H9 (cell line): Measurements from ENCODE around the gene FBN1. TPM values are rescaled to one million over a fixed set of nuclear protein-coding genes. Genes with fewer than 3 reads are reported as not detected.

Source experiments
- DNase-seq: peaks from one replicate; pipeline ENCODE4 v3.0.0-alpha.2; 2017
- H2AFZ ChIP-seq: one replicate; pipeline ENCODE4 v1.6.1; 2013; ENCODE audit warnings: mild to moderate bottlenecking, low read length, control low read depth, moderate library complexity
- H2AK5ac ChIP-seq: 2 replicates; pipeline ENCODE4 v1.6.1; 2013; ENCODE audit warnings: low read length, control low read depth, mixed read lengths; ENCODE audit not compliant: insufficient read length
- H2BK120ac ChIP-seq: one replicate; pipeline ENCODE4 v1.6.1; 2013; ENCODE audit warnings: low read depth, mild to moderate bottlenecking, low read length, control low read depth, inconsistent platforms; ENCODE audit not compliant: poor library complexity, severe bottlenecking
- H2BK12ac ChIP-seq: 2 replicates; pipeline ENCODE4 v1.6.1; 2013; ENCODE audit warnings: low read length, control low read depth, mixed read lengths, low read depth; ENCODE audit not compliant: insufficient read length
- H2BK15ac ChIP-seq: 2 replicates; pipeline ENCODE4 v1.6.1; 2013; ENCODE audit warnings: low read depth, low read length, control low read depth
- H2BK20ac ChIP-seq: one replicate; pipeline ENCODE4 v1.6.1; 2013; ENCODE audit warnings: low read depth, mild to moderate bottlenecking, low read length, control low read depth, inconsistent platforms; ENCODE audit not compliant: poor library complexity, severe bottlenecking
- H2BK5ac ChIP-seq: 2 replicates; pipeline ENCODE4 v1.6.1; 2013; ENCODE audit warnings: low read length, control low read depth, mixed read lengths; ENCODE audit not compliant: insufficient read length
- H3K14ac ChIP-seq: 2 replicates; pipeline ENCODE4 v1.6.1; 2013; ENCODE audit warnings: low read length, control low read depth; ENCODE audit not compliant: insufficient read depth
- H3K18ac ChIP-seq: 2 replicates; pipeline ENCODE4 v1.6.1; 2013; ENCODE audit warnings: low read depth, mild to moderate bottlenecking, mixed read lengths, low read length, control low read depth; ENCODE audit not compliant: insufficient read length
- H3K23ac ChIP-seq: 2 replicates; pipeline ENCODE4 v1.6.1; 2013; ENCODE audit warnings: low read length, control low read depth, mixed read lengths, low read depth; ENCODE audit not compliant: insufficient read length
- H3K23me2 ChIP-seq: 2 replicates; pipeline ENCODE4 v1.6.1; 2013; ENCODE audit warnings: low read depth, mild to moderate bottlenecking, mixed read lengths, low read length, control low read depth; ENCODE audit not compliant: insufficient read length, poor library complexity, severe bottlenecking
- H3K27ac ChIP-seq: 2 replicates; pipeline ENCODE4 v1.5.1; 2013; ENCODE audit warnings: low read length, control low read depth, mixed read lengths, low read depth; ENCODE audit not compliant: insufficient read length
- H3K27me3 ChIP-seq: 2 replicates; pipeline ENCODE4 v1.6.1; 2013; ENCODE audit warnings: low read length, control low read depth, inconsistent platforms; ENCODE audit not compliant: insufficient read depth
- H3K4ac ChIP-seq: 2 replicates; pipeline ENCODE4 v1.6.1; 2013; ENCODE audit warnings: low read depth, mild to moderate bottlenecking, control low read depth, inconsistent platforms, low read length, moderate library complexity
- H3K4me1 ChIP-seq: 2 replicates; pipeline ENCODE4 v1.6.1; 2013; ENCODE audit warnings: low read length, control low read depth, inconsistent platforms; ENCODE audit not compliant: insufficient read depth
- H3K4me2 ChIP-seq: 2 replicates; pipeline ENCODE4 v1.6.1; 2013; ENCODE audit warnings: low read length, control low read depth, mixed read lengths; ENCODE audit not compliant: insufficient read length, insufficient read depth
- H3K56ac ChIP-seq: 2 replicates; pipeline ENCODE4 v1.6.1; 2013; ENCODE audit warnings: low read depth, mild to moderate bottlenecking, mixed read lengths, low read length, control low read depth; ENCODE audit not compliant: insufficient read length
- H3K79me1 ChIP-seq: 2 replicates; pipeline ENCODE4 v1.6.1; 2013; ENCODE audit warnings: low read depth, mild to moderate bottlenecking, moderate library complexity, low read length, control low read depth, inconsistent platforms; ENCODE audit not compliant: insufficient read depth, poor library complexity, severe bottlenecking
- H3K79me2 ChIP-seq: 2 replicates; pipeline ENCODE4 v1.6.1; 2013; ENCODE audit warnings: low read length, control low read depth, inconsistent platforms; ENCODE audit not compliant: insufficient read depth
- H3K9ac ChIP-seq: 2 replicates; pipeline ENCODE4 v1.6.1; 2013; ENCODE audit warnings: low read length, control low read depth, mixed read lengths; ENCODE audit not compliant: insufficient read length; ENCODE audit errors: extremely low read depth
- H3K9me3 ChIP-seq: one replicate; pipeline ENCODE4 v1.6.1; 2013; ENCODE audit warnings: low read depth, low read length, inconsistent platforms; ENCODE audit not compliant: control insufficient read depth
- H3T11ph ChIP-seq: one replicate; pipeline ENCODE4 v1.6.1; 2013; ENCODE audit warnings: mild to moderate bottlenecking, low read length, control low read depth, inconsistent platforms
- H4K20me1 ChIP-seq: one replicate; pipeline ENCODE4 v1.6.1; 2013; ENCODE audit not compliant: control insufficient read depth, insufficient read length, insufficient read depth
- H4K5ac ChIP-seq: 2 replicates; pipeline ENCODE4 v1.6.1; 2013; ENCODE audit warnings: low read depth, mild to moderate bottlenecking, mixed read lengths, low read length, control low read depth; ENCODE audit not compliant: insufficient read length
- H4K8ac ChIP-seq: replicated peaks from 2 replicates; pipeline ENCODE4 v1.6.1; 2013; ENCODE audit warnings: low read length, control low read depth, mixed read lengths, low read depth; ENCODE audit not compliant: insufficient read length
- H4K91ac ChIP-seq: 2 replicates; pipeline ENCODE4 v1.6.1; 2013; ENCODE audit warnings: low read depth, mild to moderate bottlenecking, moderate library complexity, mixed read lengths, low read length, control low read depth; ENCODE audit not compliant: insufficient read length
- H3K27ac Mint-ChIP-seq, 3 experiments: 2 replicates in 2 of 3; 3 replicates in 1 of 3; pipeline ENCODE4 v1.8.0; 2020 to 2021; ENCODE audit warnings: mixed read lengths in 3 of 3, mild to moderate bottlenecking in 1 of 3, moderate library complexity in 1 of 3
- H3K27me3 Mint-ChIP-seq: 2 replicates; pipeline ENCODE4 v1.8.0; 2021; ENCODE audit warnings: low read depth, mild to moderate bottlenecking, moderate library complexity, mixed read lengths
- H3K36me3 Mint-ChIP-seq, 3 experiments: 2 replicates in 2 of 3; 3 replicates in 1 of 3; pipeline ENCODE4 v1.8.0; 2020 to 2021; ENCODE audit warnings: low read depth in 3 of 3, mixed read lengths in 3 of 3; ENCODE audit not compliant: insufficient read depth in 1 of 3
- H3K4me1 Mint-ChIP-seq, 2 experiments: 2 replicates each; pipeline ENCODE4 v1.8.0; 2020; ENCODE audit warnings: mixed read lengths in 2 of 2
- H3K4me3 Mint-ChIP-seq, 2 experiments: 2 replicates in 1 of 2; 3 replicates in 1 of 2; pipeline ENCODE4 v1.8.0; 2020 to 2021; ENCODE audit warnings: mild to moderate bottlenecking in 2 of 2, mixed read lengths in 2 of 2, moderate library complexity in 1 of 2
- H3K9me3 Mint-ChIP-seq, 2 experiments: 2 replicates in 1 of 2; 3 replicates in 1 of 2; pipeline ENCODE4 v1.8.0; 2020; ENCODE audit warnings: mild to moderate bottlenecking in 2 of 2, mixed read lengths in 2 of 2, moderate library complexity in 1 of 2
- total RNA-seq: library from RNA; stranded (reverse); gene quantifications from 2 replicates; pipeline ENCODE4 v1.2.1, GENCODE V29; 2021
- TF ChIP-seq, protein P1 (sequence below): fragments of 200-600 bp; sonication (generic); conservative IDR thresholded peaks from 3 replicates; pipeline ENCODE4 v1.8.0; 2021; ENCODE audit warnings: antibody characterized with exemption, mild to moderate bottlenecking

Gene FBN1
- total RNA-seq, 1 experiment from 2014 or later, result 3.6 TPM

DNA sequence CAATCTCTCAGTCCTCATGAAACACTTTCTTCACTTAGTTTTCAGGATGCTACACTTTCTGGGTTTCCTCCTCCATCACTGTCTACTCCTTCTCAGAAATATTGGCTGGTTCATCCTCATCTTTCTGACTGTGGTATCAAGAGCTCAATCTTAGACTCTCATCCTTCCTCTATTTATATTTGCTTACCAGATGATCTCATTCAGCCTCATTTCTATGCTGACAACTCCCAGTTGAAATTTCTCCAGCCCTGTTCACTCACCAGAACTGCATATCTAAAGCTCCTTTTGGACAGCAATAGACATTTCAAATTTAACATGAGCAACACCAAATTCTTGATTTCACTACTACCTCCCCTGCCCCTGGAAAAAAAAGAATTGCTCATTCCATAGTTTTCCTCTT, 48.0 kb upstream of the FBN1 start:
- Histone ChIP-seq H3K56ac (no peak overlapping the region), H3K9me3 (no peaks in the 10 kb centered on the region), H4K20me1 (no peaks in the 10 kb centered on the region), H3K23ac (no peak overlapping the region), H2BK15ac (no peak overlapping the region), H2AFZ (no peak overlapping the region), H3K9ac (no peak overlapping the region), H3K4me1 (no peaks in the 10 kb centered on the region), H3K18ac (no peak overlapping the region), H3K14ac (no peak overlapping the region), H4K91ac (no peak overlapping the region), H2AK5ac (no peak overlapping the region), H3K79me2 (no peaks in the 10 kb centered on the region), H3K23me2 (no peaks in the 10 kb centered on the region), H3K4me2 (no peak overlapping the region), H2BK120ac (no peak overlapping the region), H2BK20ac (no peak overlapping the region), H4K8ac (no peak overlapping the region), H3T11ph (no peak overlapping the region), H3K79me1 (no peaks in the 10 kb centered on the region), H3K27me3 (no peaks in the 10 kb centered on the region), H3K4ac (no peak overlapping the region), H3K27ac (no peak overlapping the region), H2BK12ac (no peak overlapping the region), H4K5ac (no peak overlapping the region), H2BK5ac (no peak overlapping the region)
- no peaks in the 10 kb centered on the region for H3K36me3 Mint-ChIP-seq
- DNase-seq, result no peak
- H3K27ac Mint-ChIP-seq, result no peak overlapping the region
- H3K4me3 Mint-ChIP-seq, result no peak overlapping the region
- no peaks in the 10 kb centered on the region for H3K9me3 Mint-ChIP-seq
- no peaks in the 10 kb centered on the region for H3K27me3 Mint-ChIP-seq
- TF ChIP-seq, protein P1, sequence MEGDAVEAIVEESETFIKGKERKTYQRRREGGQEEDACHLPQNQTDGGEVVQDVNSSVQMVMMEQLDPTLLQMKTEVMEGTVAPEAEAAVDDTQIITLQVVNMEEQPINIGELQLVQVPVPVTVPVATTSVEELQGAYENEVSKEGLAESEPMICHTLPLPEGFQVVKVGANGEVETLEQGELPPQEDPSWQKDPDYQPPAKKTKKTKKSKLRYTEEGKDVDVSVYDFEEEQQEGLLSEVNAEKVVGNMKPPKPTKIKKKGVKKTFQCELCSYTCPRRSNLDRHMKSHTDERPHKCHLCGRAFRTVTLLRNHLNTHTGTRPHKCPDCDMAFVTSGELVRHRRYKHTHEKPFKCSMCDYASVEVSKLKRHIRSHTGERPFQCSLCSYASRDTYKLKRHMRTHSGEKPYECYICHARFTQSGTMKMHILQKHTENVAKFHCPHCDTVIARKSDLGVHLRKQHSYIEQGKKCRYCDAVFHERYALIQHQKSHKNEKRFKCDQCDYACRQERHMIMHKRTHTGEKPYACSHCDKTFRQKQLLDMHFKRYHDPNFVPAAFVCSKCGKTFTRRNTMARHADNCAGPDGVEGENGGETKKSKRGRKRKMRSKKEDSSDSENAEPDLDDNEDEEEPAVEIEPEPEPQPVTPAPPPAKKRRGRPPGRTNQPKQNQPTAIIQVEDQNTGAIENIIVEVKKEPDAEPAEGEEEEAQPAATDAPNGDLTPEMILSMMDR, result no peak
- H3K4me1 Mint-ChIP-seq, result 0 out of 4 replicates have a peak, but pooled peaks cover 2 to 3% of the 10 kb centered on the region in 2 experiments
